GM21619 (cell line): ENCODE measurements around the gene ITIH4.

Source experiments
- ATAC-seq: cut with Tn5 transposase; IDR thresholded peaks from one replicate; pipeline ENCODE4 v1.9.1; 2021; ENCODE audit not compliant: unreplicated experiment

ITIH4 gene

DNA sequence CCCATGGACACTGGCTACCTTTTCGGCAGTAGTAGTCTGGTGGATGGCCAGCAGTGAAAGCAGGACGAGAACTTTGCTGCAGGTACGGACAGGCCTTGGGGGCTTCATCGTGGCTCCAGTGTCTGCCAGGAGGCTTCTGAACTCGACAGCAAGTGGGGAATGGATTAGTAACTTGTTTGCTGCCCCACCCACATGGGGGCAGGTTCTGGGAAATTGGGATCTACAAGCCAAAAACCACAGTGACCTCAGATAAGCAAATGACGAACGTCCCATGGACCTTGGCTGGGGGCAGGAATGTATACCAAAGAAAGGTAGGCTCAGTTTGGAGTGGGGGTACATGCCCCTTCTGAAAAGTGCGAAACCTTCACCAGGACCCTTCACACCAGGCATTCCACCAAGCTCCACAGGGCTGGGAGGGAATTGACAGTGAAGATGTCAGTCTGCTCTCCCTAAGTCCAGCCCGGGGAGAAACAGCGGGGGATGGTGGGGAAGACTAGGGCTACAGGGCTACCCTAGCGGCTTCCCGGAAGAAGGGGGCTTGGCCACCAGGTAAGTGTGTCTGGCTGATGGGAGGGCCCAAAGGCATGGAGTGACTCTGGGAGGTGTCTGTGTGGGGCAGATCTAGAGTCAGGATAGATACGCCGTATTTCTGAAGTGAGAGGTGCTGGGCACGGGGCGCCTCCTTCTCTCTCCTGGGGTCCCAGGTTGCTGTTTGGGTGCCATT lies at the start of gene ITIH4:
Gene ITIH4, minus strand, starts transcription at position 138 of the 724 bp plus-strand sequence. Its CDS starts 30 bp downstream, at position 108.
- ATAC-seq = no peak

- ATAC-seq = no peak
Observed at GRCh38 chr3:52880047-52880446, 49.6 kb upstream of the ITIH4 start.

GRCh38 chr3:52879581-52879980 lies 49.1 kb upstream of the ITIH4 start:
- ATAC-seq = no peak

GRCh38 chr3:52879090-52879489 lies 48.6 kb upstream of the ITIH4 start:
- no peak for ATAC-seq

GRCh38 chr3:52877085-52877484 lies 46.6 kb upstream of the ITIH4 start:
- no peak for ATAC-seq

DNA sequence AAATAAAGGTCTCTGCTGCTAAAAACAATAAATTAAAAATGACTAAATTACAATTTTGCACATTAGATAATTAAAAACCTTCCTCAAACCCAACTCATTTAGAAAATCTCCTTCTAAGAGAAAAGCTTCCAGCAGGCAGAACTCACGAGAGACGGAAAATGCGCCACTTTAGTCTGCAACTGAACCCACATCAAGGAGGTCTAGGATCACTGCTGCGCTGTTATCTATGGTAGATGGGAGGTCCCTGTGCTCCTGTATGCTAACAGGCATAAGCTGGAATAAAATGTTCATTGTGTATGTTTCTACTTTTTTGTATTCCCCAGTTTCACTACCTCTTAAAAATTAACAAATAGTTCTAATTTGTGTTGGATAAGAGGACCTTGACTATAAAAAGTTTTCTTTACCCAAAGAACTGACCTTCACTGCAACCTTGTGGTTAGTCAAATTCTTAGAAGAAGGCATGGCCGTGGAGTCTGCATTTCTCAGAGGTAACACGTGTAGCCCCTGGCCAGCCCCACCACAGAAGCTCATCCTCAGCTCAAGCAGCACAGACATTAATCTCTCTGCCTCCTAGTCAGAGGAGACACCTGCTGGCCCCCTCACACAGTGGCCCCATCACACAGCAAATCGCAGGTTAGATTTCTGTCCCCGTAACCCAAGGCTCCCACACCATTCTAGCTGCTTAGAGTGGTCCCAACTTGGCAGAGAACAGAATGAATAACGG lies 44.6 kb upstream of the ITIH4 start:
- no peak for ATAC-seq

- no peak for ATAC-seq
Observed at GRCh38 chr3:52874160-52874701, 43.8 kb upstream of the ITIH4 start.

GRCh38 chr3:52873433-52874159 lies 43.1 kb upstream of the ITIH4 start:
- ATAC-seq = no peak

DNA sequence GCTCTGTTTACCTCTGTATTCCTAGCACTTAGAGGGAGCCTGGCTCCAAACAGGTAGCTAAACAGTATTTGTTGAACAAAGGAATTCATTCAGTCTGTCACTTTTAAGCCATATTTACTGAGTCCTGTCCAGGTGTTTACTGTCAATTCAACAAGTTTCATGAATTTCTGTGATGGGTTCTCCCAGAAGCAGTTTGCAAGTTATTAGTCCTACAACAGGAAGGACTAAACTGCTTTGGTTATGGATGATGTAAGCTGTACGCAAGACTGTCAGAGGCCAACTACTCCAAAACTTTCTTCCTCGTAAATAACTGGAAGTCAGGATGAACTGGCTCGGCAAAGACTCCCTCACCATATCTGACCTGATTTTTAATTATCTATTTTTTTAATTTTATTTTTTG lies 41.8 kb upstream of the ITIH4 start:
- ATAC-seq = no peak

DNA sequence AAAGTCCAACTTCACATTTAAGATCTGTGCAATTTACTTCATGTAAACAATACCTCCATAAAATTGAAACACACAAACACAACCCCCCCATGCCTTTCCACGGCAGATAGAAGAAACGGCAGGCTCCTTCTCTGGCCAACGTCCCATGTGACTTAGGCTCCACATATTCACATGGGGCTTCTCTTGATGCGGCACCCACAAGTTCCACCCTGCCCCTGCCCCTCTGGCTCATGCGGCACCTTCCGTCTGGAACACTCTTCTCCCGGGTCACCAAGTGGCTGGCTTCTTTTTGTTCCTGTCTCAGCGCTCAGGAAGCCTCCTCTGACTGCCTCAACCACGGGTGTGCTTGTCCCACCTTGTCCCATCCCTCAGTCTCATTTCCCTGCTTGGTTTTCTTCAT lies 41.3 kb upstream of the ITIH4 start:
- no peak for ATAC-seq

DNA sequence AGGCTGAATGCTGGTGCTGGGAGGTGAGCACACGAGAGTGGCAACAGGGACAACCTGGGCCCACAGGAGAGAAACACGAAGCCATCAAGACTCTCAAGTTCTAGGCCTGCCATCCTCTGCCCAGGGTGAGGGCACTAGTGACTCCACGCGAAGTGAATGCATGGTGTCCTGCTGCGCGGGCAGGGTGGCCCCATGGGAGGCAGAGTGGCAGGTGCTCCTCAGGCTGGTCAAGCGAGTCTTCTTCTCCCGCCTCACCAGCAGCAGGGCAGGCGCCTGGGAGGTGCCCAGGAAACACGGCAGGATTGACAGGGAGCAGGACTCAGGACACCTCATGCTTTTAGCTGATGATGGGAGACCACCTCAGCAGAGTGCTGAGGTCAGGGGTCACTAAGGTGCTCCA lies 40.0 kb upstream of the ITIH4 start:
- ATAC-seq = no peak

DNA sequence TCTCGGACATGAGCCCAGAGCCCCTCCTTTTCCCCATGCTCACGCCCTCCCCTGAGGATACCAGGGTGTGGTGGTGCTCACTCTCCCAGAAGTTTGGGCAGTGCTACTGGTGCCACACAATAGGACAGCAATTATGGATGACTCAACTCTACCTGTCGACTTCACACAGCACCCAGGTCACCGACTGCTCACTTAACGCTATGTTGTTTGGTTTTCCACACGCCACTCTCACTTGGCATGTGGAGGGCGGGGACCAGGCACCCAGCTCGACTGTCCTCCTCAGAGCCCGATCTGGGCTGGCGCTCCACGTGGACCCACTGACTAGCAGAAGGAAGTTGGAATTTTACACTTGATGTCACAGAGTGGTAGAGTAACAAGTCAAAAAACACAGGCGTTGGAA lies 36.0 kb upstream of the ITIH4 start:
- no peak for ATAC-seq

- ATAC-seq = no peak
Observed at GRCh38 chr3:52865994-52866393, 35.5 kb upstream of the ITIH4 start.

- ATAC-seq = no peak
Observed at GRCh38 chr3:52860424-52860768, 29.9 kb upstream of the ITIH4 start.

DNA sequence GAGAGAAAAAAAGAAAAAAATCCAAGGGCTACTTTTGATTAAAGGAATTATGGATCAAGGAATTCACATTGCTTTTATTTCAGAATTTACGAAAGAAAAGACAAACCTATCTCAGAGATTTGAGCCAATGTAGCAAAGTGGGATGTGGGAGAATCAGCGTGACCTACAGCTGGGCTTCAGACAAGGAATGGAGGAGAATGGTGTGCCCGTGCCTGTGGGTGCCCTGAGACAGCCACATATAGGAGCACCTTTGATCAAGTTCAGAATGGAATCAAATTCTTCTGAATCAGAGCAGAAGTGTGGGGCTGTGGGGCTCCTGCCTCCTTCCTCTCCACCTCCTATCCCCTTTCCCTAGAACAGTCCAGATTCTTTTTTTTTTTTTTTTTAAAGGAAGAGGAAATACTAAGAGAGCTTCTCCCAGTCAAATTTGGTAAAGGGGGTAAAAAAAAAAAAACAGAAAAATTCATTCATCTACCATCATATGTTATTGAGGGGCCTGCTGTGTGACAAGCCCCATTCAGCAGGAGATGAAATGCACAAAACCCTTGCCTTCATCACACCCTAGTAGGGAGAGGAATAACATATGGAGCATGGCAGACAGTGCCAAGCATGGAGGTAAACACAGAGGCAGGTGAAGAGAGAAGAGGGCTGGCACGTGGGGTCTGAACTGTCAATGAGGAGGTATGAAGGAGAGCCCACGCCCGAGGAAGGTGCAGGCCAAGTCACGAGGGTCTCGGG lies 29.4 kb upstream of the ITIH4 start:
- no peak for ATAC-seq

DNA sequence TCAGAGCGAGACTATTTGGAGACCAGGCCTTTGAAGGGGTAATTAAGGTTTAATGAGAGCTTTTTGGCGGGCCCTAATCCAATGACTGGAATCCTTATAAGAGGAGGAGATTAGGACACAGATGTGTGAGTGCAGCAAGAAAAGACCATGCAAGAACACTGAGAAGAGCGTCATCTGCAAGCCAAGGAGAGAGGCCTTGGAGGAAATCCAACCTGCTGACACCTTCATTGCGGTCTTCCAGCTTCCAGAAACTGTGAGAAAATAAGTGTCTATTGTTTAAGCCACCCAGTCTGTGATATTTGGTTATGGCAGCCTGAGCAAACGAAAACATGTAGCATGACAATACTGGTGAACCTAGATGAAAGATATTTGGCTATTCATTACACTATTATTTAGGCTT lies 27.4 kb upstream of the ITIH4 start:
- ATAC-seq = no peak

- no peak for ATAC-seq
Observed at GRCh38 chr3:52857133-52857532, 26.7 kb upstream of the ITIH4 start.

- ATAC-seq = no peak
Observed at GRCh38 chr3:52856666-52857065, 26.2 kb upstream of the ITIH4 start.

DNA sequence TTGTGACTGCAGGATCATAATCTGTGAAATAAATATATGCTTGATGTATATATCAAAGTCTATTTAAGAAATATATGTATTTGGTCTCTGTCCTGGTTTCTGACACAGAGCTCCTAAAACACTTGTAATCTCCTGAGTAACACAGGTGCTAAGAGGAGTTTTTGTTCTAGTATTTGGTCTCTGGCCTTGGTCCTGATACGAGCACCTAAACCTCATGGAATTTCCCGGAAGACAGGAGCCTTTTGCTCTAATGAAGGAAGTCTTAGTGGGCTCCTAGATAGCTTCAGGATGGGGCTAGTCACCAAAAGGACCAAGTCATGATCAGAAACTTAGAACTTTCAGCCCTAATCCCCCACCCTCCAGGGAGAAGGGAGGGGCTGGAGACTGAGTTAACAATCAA lies 23.5 kb upstream of the ITIH4 start:
- no peak for ATAC-seq

DNA sequence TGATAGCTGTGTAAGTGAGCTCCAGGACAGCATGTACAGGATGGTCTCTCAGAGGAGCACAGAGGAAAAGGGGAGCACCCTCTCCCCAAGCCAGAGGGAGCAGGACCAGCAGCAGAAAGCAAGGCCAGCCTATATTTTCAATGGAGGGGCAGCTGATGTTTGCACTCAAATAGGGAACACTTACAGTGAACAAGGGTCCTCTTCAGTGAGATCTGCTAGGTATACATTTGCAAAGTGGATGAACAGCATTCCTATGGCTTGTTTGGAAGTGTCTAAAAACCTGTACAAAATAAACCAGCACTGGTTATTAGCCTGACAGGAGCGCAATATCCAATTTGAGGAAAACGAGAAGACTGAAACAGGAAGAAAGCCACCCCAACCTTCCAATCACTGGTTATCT lies 21.9 kb upstream of the ITIH4 start:
- no peak for ATAC-seq

DNA sequence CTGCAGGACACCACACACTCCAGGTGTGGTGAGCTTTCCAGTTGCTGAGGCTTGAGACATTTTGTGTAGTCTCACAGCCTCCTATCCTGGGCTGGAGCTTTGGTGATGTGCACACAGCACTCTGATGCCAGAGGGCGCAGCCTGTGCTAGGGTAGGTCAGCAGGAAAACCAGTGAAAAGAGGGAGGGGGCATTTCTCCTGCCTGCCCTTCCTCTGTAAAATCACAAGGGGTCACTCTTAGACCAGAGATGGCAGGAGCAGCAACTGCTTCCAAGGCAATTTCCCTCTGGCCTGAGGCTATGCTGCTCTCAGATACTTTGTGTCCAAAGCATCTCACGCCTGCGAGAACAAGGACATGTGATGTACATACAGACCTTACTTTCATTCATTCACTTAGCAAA lies 20.9 kb upstream of the ITIH4 start:
- no peak for ATAC-seq
